HUDEP-2 (cell line): Measurements from ENCODE around the gene GFRA4.

Source experiments
- DNase-seq, 76 experiments: peaks; one replicate each; lab custom pipeline; 2025; ENCODE audit not compliant: unreplicated experiment in 76 of 76; lab: John Stamatoyannopoulos, UW

The GFRA4 gene

DNA sequence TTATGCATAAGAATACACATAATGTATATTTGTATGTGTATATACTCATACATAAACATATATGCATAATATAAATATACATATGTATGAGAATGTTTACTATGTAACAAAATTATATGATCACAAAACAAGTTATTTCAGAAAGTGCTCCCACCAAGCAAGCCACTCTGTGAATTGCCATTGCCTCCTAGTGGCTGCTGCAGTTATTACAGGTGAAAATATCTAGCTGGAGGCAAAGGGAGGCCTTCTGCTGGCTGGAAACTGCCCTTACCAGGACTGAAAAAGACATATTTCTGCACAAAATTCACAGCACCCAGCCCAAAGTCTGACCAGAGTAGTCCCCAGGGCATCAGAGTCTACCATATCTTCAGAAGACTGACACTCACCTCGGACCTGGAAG, 33.0 kb upstream of the GFRA4 start:
- DNase-seq = peak in 6 of 76 experiments; percentile 4 to 29 (median 10)

GRCh38 chr20:3694864-3695263, 31.7 kb upstream of the GFRA4 start:
- DNase-seq = no peak

- DNase-seq = no peak
These were observed 30.2 kb upstream of the GFRA4 start for GRCh38 chr20:3693376-3693775.

GRCh38 chr20:3692706-3693294, 29.6 kb upstream of the GFRA4 start:
- no peak for DNase-seq

DNA sequence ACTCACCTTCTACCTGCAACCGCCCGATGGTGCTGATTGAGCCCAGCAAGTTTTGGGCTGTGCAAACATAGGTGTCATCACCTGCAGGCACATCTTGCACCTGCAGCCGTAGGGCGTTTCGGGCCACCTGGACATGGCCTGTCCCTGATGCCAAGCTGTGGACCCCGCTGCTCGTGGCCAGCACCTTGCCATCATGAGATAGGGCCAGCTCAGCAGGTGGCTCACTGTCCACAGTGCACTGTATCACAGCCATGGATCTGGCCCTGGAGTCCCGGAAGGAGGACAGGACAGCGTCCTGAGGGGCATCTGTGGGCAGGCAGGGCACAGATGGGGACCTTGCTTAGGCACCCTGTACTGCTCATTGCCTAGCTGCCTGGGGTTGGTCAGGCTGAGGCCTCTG, 28.7 kb upstream of the GFRA4 start:
- DNase-seq = no peak

GRCh38 chr20:3691306-3691705, 28.1 kb upstream of the GFRA4 start:
- no peak for DNase-seq

DNA sequence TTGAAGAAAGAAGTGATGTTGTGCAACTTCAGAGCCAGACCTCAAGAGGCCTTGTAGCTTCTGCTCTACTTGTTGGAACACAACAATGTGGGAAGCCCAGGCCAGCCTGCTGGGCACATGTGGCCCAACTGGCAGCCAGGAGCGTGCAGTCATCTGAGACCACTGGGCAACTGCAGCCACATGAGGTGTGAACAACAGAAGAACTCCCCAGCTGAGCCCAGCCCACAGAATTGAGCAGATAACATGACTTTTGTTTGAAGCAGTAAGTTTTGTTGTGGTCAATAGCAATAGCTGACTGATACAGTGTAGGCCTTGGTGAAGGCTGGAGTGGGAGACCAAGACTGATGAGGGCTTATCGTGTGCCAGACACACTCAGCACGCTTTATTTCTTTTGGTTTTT, 27.2 kb upstream of the GFRA4 start:
- DNase-seq = no peak

GRCh38 chr20:3689978-3690377, 26.8 kb upstream of the GFRA4 start:
- DNase-seq = no peak

- DNase-seq = peak in 2 of 76 experiments; percentile 4 to 23
These were observed 24.5 kb upstream of the GFRA4 start for GRCh38 chr20:3687655-3688054.

GRCh38 chr20:3686867-3687321, 23.7 kb upstream of the GFRA4 start:
- DNase-seq = no peak

DNA sequence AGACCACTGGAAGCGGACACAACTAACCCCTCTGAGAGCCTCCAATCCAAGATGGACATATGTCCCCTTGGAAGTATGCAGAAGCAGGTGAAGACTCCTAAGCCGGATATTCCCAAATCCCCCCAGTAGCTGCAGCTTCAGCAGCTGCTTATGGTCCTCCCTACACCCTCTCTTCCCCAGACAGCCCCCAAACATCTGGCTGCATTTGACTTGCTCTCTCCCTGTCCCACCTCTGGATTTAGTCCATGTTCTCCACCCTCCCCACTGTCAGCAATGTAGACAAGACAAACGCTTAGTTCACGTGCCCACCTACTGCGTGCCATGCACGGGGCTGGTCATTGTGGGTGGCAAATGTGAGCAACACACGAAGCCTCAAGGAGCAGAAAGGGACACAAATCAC, 23.2 kb upstream of the GFRA4 start:
- no peak for DNase-seq

DNA sequence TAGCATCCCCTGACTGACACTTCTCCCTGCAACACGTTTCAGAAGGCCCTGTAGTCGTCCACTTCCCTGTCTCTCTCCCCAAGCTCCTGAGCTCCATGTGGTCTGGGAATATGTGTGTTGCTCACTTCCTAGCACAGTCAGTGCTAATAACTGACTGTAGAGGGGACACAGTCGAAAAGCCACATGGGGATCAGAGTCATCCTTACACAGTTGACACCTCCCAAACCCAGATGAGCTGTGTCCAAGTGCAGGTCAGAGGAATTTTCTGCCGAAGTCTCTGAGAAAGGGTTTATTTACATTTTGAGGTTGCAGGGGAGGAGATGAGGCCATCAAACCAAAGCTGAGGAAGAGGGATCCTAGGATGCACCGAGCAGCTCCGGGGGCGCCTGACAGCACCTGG, 22.1 kb upstream of the GFRA4 start:
- DNase-seq = no peak

DNA sequence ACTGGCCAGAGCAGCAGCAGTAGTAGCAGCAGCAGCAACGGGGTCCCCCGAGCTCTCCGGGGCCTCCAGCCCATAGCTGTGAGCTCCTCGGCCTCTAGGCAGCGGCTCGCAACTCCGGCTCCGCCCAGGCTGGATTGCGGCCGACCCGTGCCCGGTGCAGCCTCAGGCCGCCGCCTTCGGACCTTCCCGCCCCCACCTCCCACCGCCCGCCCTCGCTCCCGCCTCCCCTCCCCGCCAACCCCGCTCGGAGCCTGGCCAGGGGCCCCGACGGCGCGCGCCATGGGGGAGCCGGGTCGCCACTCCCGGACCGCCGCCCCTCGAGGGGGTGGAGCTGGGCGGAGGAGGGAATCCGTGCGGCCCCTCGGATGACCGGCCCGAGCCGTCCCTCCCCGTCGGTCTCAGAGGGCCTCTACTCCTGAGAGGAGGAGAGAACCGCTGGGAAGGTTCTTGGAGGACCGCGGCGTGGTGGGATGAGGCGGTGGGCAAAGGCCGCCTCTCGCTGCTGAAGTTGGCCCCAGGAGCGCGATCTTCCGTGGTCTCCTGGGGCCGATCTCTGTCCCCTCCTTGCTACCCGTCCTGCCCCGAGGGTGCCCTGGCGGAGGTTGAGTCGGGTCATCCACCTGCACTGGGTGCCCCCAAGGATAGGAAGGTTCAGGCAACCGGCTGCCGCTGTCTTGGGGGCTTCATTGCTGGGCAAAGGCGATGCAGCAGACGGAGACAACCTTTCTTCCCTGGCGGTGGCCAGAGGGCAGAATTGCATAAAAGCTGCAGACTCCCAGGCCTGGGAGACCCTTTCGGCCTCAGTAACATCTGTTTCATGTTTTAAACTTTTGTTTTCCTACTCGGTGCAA, 19.0 kb upstream of the GFRA4 start, which contains the start of gene ADAM33:
ADAM33 (minus strand) TSS at position 80 of the 851 bp plus-strand sequence; CDS start at position 74, 6 bp downstream.
- no peak for DNase-seq

DNA sequence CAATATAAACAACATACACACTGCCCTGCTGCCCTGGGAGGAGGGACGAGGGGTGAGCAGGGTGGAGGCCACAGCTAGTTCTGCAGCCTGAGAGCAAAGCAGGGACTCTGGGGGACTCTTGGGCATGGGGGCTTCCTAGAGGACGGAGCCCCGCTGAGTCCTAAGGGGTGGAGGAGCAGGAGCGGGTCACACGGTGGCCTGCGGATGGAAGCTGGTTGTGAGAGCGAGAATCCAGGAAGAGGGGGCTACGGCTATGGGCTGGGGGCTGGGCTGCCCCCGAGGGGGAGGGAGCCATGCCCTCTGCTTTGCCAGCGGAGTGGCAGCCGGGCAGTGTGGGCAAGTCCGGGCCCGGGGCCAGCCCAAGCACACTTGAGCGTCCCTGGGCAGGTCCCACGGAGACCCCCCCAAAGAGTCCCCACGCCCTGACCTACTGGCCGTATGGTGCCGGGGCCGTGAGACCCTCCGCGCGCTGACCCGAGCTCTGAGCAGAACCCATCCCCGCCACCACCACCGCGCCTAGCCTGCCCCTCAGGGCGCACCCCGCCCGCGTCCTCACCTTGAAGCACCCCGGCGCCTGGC, 18.2 kb upstream of the GFRA4 start:
- DNase-seq = no peak

DNA sequence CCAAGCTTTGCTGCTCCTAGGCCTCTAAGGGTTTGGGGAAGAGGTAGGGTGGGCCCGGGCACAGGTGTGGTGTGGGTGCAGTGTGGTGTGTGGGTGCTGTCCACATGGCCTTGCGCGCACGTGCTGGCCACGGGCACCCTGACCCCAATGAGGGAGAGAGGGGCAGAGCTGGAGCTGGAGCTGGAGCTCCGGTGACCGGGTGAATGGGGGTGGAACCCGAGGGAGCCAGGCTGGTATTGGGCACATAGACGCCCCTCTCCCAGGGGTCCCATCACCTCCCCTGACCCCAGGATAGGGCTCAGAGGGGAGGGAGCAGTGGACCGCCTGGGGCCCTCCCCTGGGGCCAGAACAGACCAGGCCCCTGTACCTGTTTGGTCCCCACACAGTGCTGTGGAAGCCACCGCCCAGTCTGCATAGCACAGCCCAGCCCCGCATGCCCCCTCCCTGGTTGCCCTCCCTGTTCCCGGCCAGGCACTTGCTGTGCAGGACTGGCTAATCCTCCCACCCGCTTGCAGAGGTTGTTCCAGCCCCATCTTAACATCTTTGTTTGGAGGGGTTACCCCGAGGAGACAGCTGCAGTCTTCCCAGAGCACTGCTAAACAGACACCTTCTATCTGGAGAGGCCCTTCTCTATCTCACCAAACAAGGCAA, 17.6 kb upstream of the GFRA4 start:
- no peak for DNase-seq

GRCh38 chr20:3679749-3680700, 16.8 kb upstream of the GFRA4 start:
- DNase-seq = no peak

DNA sequence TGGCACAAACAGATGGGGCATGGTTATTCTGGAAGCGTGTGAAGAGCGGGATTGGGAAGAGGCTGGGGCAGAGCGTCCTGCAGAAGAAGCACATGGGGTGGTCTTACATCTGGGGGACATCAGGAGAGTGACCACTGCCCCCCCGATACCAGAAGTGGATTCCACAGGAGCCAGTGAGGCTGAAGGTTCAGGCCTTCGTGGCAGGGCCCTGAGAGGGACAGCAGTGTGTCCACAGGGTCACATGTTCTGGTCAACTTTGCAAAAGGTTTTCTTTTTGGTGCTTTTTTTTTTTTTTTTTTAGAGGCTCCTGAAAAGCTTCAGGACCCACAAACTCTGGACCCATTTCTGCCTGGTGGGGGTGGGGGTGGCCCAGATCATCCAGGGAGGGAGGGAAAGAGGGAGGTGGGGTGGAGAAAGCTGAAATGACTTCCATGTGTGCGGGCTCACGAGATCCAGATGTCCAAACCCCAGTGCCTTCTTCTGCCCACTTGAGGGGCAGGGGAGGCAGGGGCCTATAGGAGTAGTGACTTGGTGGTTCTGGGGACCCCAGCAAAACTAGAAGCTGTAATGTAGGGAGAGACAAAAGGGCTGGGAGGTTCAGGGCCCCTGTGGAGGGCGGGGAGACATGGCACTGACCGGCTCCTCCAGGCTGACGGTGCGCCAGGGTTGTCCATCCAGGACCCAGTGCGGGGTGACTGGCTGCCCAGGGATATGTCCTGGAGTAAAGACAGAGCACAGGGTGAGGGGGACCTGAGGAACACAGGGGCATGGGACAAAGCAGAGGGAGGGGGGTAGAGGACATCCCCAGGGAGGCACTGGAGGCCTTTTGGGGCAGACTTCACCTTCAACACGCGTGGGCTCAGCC, 15.9 kb upstream of the GFRA4 start:
- DNase-seq = no peak

DNA sequence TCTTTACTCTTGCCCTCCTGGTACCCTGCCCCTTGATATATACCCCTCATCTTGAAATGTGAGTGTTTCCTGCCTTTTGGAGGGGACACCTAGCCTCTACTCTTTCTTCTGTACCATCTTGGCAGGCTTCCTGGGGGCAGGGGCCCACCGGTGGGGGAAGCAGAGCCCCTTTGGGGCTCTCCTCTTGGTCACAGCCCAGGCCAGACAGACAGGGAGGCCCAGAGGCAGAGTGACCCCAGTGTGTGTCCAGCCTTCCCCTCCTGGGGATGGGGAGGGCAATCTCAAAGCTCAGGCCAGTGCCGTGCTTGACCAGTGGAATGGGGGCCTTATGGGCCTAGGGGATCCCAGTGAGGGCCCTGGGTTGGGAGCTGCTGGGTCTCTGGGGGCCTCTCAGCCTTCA, 15.0 kb upstream of the GFRA4 start:
- DNase-seq = no peak

GRCh38 chr20:3677733-3678132, 14.5 kb upstream of the GFRA4 start:
- DNase-seq = no peak
